Skin of body (tissue), 1 donor: Measurements from ENCODE around the gene MINPP1. TPM values are rescaled to one million over a fixed set of nuclear protein-coding genes. Genes with fewer than 3 reads are reported as not detected.

Source experiments
- total RNA-seq: library from RNA; depleted of rRNA; stranded (reverse); fragments of >200 nt; gene quantifications from one replicate; pipeline ENCODE4 v1.2.3, GENCODE V29; 2014

Gene MINPP1
- total RNA-seq, 1 donor from 2014 or later: 15.6 TPM

Other genes with a start within 250 kb of the MINPP1 start
- 2.8 TPM for gene NUTM2D, start 147.1 kb upstream of the MINPP1 start, total RNA-seq
- gene PAPSS2, start 155.0 kb downstream of the MINPP1 start, total RNA-seq: 7.2 TPM